Stimulated activated CD8-positive, alpha-beta memory T cell treated with anti-CD3 and anti-CD28 coated beads, Interleukin-12 subunit alpha, Interleukin-12 subunit beta, amount 100 ng/mL, for 1 hour (primary cell): ENCODE results near the gene TRMT1L.
"Not testable (repeated sequence)": the region's sequence is repeated elsewhere in the genome, so short reads cannot be mapped to it uniquely, and the experiment has no call there.

Experiments
- DNase-seq: peaks from one replicate; pipeline ENCODE4 v3.0.0-alpha.2; 2020; ENCODE audit warnings: low read depth

The TRMT1L gene

DNA sequence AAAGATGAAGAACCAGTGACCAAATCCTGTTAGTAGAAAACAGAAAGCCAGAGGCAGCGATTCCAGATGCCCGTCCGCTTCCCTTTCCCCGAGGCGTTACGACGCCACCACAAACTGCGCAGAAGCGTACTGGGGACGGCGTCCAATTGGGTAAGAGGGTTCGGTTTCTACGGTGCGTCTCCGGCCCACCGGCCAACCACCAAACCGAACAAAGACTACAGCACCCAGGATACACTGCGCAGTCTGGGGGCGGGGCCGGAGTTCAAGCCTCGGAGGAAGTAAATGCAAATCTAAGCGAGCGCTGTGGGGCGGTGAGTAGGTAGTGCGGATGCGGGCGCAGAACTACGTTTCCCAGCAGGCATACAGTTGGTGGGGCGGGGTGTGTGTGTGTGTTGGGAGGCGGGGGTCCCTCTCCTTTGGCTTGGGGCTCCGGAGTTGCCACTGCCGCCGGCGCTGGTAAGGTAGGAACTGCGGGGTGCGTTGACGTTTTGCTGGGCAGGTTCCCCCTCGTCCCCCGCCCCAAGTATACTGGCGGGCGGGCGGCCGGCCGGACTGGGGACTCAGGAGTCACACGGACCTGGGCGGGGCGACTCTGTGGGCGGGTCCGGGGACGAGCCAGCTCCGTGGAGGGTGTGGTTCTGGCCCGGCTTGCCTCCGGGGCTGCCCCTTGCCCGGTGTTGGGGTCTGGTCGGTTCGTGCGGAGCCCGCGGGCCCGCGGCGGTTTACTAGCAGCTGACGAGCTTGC is at the start of gene TRMT1L, which contains the start of gene SWT1:
Gene TRMT1L (minus strand): TSS at position 100 of the 745 bp plus-strand sequence. CDS start 241 bp downstream, outside the sequence.
Gene SWT1 (plus strand): TSS at position 314 of the 745 bp plus-strand sequence. CDS start 3,675 bp downstream, outside the sequence.
- peak; percentile 97 for DNase-seq

DNA sequence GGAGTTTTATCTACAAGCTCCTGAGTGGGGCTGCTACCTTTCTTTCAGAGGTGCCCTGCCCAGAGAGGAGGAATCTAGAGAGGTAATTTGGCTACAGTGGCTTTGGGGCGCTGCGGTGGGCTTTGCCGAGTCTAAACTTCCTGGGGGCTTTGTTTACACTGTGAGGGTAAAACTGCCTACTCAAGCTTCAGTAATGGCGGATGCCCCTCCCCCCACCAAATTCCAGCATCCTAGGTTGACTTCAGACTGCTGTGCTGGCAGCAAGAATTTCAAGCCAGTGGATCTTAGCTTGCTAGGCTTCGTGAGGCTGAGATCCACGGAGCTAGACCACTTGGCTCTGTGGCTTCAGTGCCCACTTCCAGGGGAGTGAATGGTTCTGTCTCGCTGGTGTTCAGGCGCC is 44.1 kb upstream of the TRMT1L start:
- no peak for DNase-seq

DNA sequence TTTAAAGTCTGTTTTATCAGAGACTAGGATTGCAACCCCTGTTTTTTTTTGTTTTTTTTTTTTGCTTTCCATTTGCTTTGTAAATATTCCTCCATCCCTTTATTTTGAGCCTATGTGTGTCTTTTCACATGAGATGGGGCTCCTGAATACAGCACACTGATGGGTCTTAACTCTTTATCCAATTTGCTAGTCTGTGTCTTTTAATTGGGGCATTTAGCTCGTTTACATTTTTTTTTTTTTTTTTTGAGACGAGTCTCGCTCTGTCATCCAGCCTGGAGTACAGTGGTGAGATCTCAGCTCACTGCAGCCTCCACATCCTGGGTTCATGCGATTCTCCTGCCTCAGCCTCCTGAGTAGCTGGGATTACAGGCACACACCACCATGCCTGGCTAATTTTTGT is 42.0 kb upstream of the TRMT1L start:
- not testable (repeated sequence) for DNase-seq

DNA sequence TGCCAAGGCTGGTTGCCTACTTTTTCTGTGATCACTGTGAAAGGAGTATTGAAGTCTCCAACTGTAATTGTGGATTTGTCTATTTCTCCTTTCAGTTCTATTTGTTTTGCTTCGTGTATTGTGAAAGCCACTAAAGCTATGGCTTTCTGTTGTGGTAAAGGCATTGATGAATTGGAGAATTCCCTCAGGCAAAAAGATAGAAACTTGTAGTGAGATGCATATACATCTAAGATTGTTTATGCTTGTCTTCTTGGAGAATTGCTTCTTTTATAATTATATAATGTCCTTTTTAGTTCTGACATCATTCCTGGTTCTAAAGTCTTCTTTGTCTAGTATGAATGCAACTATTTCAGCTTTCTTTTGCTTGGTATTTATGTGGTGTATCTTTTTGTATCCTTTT is 37.0 kb upstream of the TRMT1L start:
- DNase-seq, result no peak

DNA sequence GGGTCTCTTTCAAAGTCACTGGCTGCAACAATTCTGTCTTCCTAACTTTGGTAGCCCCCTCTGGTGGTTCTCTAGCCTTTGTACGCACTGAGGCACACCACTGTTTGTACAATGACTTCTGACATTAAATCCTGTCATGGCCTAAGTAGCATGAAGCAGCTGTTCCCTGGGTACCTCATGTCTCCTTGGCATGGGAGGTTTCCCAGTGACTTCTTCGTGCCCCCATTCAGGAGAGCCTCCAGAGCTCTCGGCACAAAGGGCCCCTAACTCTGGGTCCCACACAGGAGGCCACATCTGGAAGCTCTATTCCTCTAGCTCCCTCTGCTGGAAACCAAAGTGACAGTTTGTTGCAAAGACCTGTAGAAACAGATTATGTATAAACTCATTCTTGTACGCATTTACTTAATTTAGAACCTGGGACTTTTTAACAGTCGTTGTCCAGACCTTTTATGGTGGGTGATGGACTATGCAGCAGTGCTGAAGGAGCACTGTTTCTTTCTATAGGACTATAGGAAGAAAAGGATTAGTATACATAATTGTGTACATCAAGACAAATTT is 13.6 kb upstream of the TRMT1L start:
- no peak for DNase-seq

DNA sequence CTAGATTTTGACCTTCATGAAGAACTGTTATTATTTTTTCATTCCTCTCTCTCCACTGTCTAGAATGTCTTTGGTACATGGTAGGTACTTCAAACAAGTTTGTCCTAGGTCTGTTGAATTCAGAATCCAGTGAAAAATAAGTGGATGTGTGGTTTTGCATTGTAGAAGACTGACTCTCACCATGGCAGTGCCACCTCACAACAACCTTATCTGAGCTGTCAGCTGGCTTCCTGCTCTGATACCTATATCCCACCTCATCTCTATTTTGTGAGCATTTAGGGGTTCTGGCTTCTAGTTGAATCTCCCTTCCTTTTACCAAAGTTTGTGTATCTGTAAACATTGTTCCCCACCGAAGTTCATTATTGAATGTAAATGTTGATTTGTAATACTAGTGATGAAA is 9.4 kb upstream of the TRMT1L start:
- DNase-seq, result no peak

DNA sequence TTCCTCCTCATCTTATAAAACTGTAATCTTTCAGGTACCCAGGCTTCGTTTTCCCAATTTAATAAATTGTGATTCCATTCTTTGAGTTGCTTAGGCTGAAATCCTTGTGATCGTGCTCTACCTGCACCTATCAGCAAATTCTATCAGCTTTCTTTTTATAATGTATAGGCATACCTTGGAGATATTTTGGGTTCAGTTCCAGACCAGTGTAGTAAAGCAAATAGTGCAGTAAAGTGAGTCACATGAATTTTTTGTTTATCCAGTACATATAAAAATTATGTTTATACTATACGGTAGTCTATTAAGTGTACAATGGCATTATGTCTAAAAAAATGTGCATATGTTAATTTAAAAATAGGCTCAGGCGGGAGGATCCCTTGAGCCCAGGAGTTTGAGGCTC is 5.7 kb upstream of the TRMT1L start:
- no peak for DNase-seq

- DNase-seq, result no peak
Observed at GRCh38 chr1:185159966-185160365, 3.2 kb upstream of the TRMT1L start.

DNA sequence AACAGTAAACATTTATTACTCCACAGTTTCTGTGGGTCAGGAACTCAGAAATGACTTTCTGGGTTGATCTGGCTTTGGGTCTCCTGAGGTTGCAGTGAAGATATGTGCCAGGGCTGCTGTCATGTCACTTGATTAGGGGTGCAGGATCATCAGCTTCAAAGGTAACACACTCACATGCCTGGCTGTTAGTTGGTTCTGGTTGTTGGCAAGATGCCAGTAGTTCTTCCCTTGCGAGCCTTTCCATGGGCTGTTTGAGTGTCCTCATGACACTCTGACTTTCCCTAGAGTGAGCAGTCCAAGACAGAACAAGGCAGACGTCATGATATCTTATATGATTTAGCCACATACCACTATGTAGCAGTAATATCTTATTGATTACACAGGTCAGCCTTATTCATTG is 2.0 kb upstream of the TRMT1L start:
- no peak for DNase-seq

DNA sequence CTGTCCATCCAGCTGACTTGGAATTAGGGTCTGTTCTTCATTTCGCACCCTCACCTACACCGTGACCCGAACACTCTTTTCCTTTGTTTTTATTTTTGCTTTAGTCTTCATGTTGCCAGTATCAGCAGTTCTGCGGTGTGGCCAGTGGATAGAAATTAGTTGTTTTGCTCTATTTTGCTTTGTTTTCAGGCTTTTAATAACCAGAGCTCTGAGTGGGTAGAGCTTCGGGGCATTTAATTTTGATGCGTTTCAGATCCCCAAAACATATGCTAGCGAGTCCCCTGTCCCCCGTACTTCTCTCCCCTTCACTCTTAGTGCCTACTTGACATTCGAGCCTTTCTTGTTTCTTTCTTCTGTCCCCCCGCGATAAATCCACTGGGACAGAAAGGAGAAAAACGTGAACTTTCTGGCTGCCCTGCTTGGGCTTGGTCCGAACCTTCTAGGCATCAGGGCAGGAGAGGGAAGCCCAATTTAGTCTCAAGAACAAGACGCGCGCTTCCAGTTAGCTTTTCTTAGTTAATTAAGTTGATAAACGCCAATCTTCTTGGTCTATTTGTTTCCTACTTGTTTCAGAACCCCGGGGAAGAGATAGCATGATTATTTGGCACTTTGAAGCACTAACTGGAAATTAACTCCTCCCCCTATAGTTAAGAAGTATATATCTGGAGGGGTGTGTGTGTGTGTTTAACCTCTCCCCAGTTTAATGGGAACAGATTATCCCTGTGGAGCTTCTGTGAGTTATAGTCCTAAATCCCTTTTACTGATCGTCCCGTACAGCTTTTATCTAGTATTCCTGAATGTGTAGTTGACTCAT is 1.1 kb upstream of the TRMT1L start:
- DNase-seq, result no peak

DNA sequence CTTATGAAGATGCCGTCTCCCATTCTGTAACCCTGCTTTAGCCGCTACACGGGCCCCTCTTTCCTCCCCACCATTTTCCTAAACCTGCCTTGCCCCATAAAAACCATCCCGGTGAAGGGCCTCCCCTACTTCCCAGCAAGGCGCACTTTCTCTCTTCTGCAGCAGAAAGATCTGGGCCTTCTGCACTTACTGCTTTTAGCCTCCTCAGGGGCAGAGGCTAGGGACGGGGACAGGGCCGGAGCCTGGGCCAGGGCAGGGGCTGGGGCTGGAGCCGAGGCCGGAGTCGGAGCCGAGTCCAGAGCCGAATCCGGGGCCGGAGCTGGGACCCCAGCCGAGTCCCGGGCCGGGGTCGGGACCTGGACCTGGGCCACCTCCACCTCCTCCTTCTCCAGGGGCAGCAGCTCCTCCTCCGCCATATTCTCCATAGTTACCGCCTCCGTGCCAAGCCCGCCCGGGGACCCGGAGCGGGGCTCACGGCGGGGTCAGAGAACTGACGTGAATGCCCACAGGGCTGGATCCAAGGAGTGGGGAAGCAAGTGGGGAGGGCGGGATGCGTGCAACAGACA is 382 bp downstream of the TRMT1L start:
- no peak for DNase-seq

GRCh38 chr1:185155600-185156287 is 1.0 kb downstream of the TRMT1L start:
- no peak for DNase-seq

DNA sequence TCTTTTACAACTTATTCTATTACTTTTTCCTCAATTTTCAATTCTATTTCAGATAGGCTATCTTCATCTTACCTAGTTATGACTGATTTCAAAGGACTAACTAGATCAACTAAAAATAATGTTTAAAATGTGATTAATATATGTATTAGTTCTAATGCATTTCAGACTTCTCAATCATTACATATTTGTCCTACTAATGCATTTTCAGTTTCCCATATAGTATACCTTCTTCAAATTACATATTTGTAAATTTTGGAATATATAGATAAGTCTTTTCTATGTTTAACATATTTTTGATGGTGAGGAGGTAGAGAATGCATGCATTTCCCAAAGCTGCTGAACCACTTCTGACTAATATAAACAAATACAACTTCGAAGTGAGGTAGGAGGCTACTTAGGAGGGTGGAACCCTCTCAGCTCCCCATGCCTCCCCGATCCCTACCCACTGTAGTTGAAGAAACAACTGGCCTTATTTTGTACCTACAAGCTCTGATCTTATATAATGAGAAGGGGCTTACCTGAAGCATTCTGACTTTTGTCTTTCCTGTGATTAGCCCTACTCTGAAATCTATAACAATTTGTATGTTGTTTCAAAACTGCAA is 1.7 kb downstream of the TRMT1L start:
- DNase-seq, result no peak

DNA sequence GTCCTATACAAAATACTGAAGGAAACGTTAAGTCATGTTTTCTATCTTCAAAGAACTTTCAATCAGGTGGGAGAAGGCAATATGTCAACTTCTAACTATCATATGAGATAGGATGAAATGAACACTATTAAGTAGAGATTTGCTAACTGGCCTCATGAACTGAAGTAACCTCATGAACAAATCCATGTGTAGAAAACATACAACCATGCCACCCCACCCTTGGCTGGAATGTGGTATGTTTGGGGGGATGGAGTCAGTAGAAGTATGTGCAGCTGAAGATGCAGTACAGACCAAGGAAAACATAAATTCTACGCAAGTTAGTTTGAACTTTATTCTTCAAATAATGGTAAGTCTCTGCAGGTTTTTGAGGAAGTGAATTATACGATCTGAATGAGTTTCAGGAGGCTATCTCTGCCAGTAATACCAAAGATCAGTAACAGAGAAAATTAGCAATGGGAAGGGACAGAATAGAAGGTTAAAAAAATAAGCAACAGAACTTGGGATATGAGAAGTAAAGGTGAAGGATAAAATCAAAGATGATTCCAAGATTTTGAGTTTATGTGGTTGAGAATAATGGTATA is 4.5 kb downstream of the TRMT1L start:
- DNase-seq, result no peak

GRCh38 chr1:185151215-185151614 is 5.5 kb downstream of the TRMT1L start:
- no peak for DNase-seq

GRCh38 chr1:185144233-185144632 is 12.5 kb downstream of the TRMT1L start:
- DNase-seq, result no peak

GRCh38 chr1:185139246-185139645 is 17.5 kb downstream of the TRMT1L start:
- no peak for DNase-seq

DNA sequence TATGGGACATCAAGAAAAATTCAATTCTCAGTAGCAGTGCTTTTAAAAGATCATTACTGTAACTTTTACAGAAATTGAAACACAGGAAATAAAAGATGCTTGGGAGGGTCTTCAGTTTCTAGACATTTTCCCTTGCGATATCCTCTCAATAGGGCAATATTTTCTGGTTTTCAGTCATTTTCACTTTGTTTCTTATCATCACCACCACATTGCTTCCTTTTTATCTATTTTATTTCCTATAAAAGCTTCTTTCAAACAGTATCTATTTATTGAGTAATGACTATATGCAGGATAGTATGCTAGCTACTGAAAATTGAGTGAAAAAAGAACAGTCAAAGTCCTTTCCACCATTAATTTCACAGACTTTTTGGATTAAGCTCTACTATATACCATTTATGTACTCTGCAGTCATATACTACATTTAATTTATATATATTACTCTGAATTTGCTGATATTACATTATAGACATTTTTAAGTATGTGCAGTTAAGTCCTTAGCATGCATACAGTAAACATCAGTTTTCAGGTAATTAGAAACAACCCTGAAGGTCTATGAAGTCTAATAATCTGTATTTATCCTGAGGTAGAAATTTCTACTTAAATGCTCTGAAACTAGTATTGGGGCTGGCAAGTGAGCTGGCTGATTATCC is 18.7 kb downstream of the TRMT1L start:
- DNase-seq, result no peak

- no peak for DNase-seq
Observed at GRCh38 chr1:185132534-185132933, 24.2 kb downstream of the TRMT1L start.

GRCh38 chr1:185129708-185130107 is 27.0 kb downstream of the TRMT1L start:
- DNase-seq, result no peak

DNA sequence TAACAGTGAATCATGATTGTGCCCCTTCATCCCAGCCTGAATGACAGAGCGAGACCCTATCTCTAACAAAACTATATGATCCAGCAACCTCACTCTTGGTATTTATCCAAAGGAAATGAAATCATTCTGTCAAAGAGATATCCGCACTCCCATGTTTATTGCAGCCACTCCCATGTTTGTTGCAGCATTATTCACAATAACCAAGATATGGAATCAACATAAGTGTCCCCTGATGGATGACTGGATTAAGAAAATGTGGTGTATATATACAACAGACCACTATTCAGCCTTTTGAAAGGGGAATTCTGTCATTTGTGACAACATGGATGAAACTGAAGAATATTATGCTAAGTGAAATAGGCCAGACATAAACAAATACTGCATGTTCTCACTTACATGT is 44.4 kb downstream of the TRMT1L start:
- DNase-seq, result no peak
